ENCODE results near the gene POC1A. TPM values are rescaled to one million over a fixed set of nuclear protein-coding genes. Genes with fewer than 3 reads are reported as not detected.
"Not testable (repeated sequence)": the region's sequence is repeated elsewhere in the genome, so short reads cannot be mapped to it uniquely, and the experiment has no call there.

POC1A gene
- total RNA-seq, 1 donor from 2014 or later, result 3.7 TPM

GRCh38 chr3:52036222-52036694, 118.0 kb downstream of the POC1A start:
- Histone ChIP-seq H4K20me1 (ENCODE audit: insufficient read depth, low read length) (no peaks in the 10 kb centered on the region), H3K4me1 (ENCODE audit: insufficient read depth, low read length) (peaks cover 8% of the 10 kb centered on the region), H3K27me3 (ENCODE audit: insufficient read depth, low read length) (no peaks in the 10 kb centered on the region), H3K9ac (ENCODE audit: low read length) (no peak overlapping the region), H3K79me2 (ENCODE audit: insufficient read depth, low read length) (no peaks in the 10 kb centered on the region), H3K4me3 (ENCODE audit: insufficient read depth, low read depth, low read length) (no peak overlapping the region), H3K27ac (ENCODE audit: low read depth, low read length) (no peak overlapping the region), H3K4me2 (ENCODE audit: low read length) (no peak overlapping the region), H3K36me3 (ENCODE audit: insufficient read depth, low read length) (no peaks in the 10 kb centered on the region), H2AFZ (ENCODE audit: low read depth, low read length) (no peak overlapping the region), H3K9me3 (ENCODE audit: insufficient read depth, low read depth, low read length) (peaks cover 3% of the 10 kb centered on the region)
- peaks cover 2% of the 10 kb centered on the region for H3K36me3 Mint-ChIP-seq (ENCODE audit: low read depth, unreplicated experiment)
- H3K4me1 Mint-ChIP-seq (ENCODE audit: low read depth, unreplicated experiment), result peaks cover 2% of the 10 kb centered on the region
- H3K4me3 Mint-ChIP-seq (ENCODE audit: unreplicated experiment), result no peak overlapping the region
- no peak overlapping the region for H3K27ac Mint-ChIP-seq (ENCODE audit: unreplicated experiment)
- DNase-seq (ENCODE audit: low read depth), result no peak
- peaks cover 23% of the 10 kb centered on the region for H3K27me3 Mint-ChIP-seq (ENCODE audit: low read depth, unreplicated experiment)
- TF ChIP-seq EZH2 (IDR thresholded peaks at IDR 0.05; ENCODE audit: insufficient read depth, low read length), result no peak
- no peak for TF ChIP-seq CTCF (IDR thresholded peaks at IDR 0.05; ENCODE audit: insufficient read depth, low read depth, low read length)
- peaks cover 11% of the 10 kb centered on the region for H3K9me3 Mint-ChIP-seq (ENCODE audit: unreplicated experiment)
- no peak for FAIRE-seq

- H3K4me3 ChIP-seq (ENCODE audit: insufficient read depth, low read depth, low read length), result no peak overlapping the region
- H3K36me3 Mint-ChIP-seq (ENCODE audit: low read depth, unreplicated experiment), result peaks cover 5% of the 10 kb centered on the region
- H4K20me1 ChIP-seq (ENCODE audit: insufficient read depth, low read length), result no peaks in the 10 kb centered on the region
- no peak overlapping the region for H3K4me3 Mint-ChIP-seq (ENCODE audit: unreplicated experiment)
- no peaks in the 10 kb centered on the region for H3K4me1 Mint-ChIP-seq (ENCODE audit: low read depth, unreplicated experiment)
- H3K36me3 ChIP-seq (ENCODE audit: insufficient read depth, low read length), result no peaks in the 10 kb centered on the region
- H3K9me3 Mint-ChIP-seq (ENCODE audit: unreplicated experiment), result peaks cover 17% of the 10 kb centered on the region
- TF ChIP-seq EZH2 (IDR thresholded peaks at IDR 0.05; ENCODE audit: insufficient read depth, low read length) (no peak), CTCF (IDR thresholded peaks at IDR 0.05; ENCODE audit: insufficient read depth, low read depth, low read length) (no peak)
- no peaks in the 10 kb centered on the region for H3K27me3 ChIP-seq (ENCODE audit: insufficient read depth, low read length)
- H3K9ac ChIP-seq (ENCODE audit: low read length), result no peak overlapping the region
- peaks cover 1% of the 10 kb centered on the region for H3K4me1 ChIP-seq (ENCODE audit: insufficient read depth, low read length)
- H3K4me2 ChIP-seq (ENCODE audit: low read length), result no peak overlapping the region
- H2AFZ ChIP-seq (ENCODE audit: low read depth, low read length), result no peak overlapping the region
- peaks cover 15% of the 10 kb centered on the region for H3K27me3 Mint-ChIP-seq (ENCODE audit: low read depth, unreplicated experiment)
- FAIRE-seq, result no peak
- H3K9me3 ChIP-seq (ENCODE audit: insufficient read depth, low read depth, low read length), result peaks cover 4% of the 10 kb centered on the region
- DNase-seq (ENCODE audit: low read depth), result no peak
- H3K27ac ChIP-seq (ENCODE audit: low read depth, low read length), result no peak overlapping the region
- H3K27ac Mint-ChIP-seq (ENCODE audit: unreplicated experiment), result no peak overlapping the region
- H3K79me2 ChIP-seq (ENCODE audit: insufficient read depth, low read length), result no peaks in the 10 kb centered on the region
These were observed 119.6 kb downstream of the POC1A start for GRCh38 chr3:52034651-52035050.

GRCh38 chr3:52034212-52034611, 120.0 kb downstream of the POC1A start:
- Histone ChIP-seq H3K9me3 (ENCODE audit: insufficient read depth, low read depth, low read length) (peaks cover 4% of the 10 kb centered on the region), H3K36me3 (ENCODE audit: insufficient read depth, low read length) (no peaks in the 10 kb centered on the region), H4K20me1 (ENCODE audit: insufficient read depth, low read length) (no peaks in the 10 kb centered on the region), H3K9ac (ENCODE audit: low read length) (no peak overlapping the region), H3K27me3 (ENCODE audit: insufficient read depth, low read length) (no peaks in the 10 kb centered on the region), H3K79me2 (ENCODE audit: insufficient read depth, low read length) (no peaks in the 10 kb centered on the region), H3K4me1 (ENCODE audit: insufficient read depth, low read length) (no peaks in the 10 kb centered on the region), H3K4me2 (ENCODE audit: low read length) (no peak overlapping the region), H2AFZ (ENCODE audit: low read depth, low read length) (no peak overlapping the region), H3K27ac (ENCODE audit: low read depth, low read length) (no peak overlapping the region), H3K4me3 (ENCODE audit: insufficient read depth, low read depth, low read length) (no peak overlapping the region)
- no peak overlapping the region for H3K4me3 Mint-ChIP-seq (ENCODE audit: unreplicated experiment)
- FAIRE-seq (no peak), DNase-seq (ENCODE audit: low read depth) (no peak)
- no peak overlapping the region for H3K27ac Mint-ChIP-seq (ENCODE audit: unreplicated experiment)
- peaks cover 15% of the 10 kb centered on the region for H3K27me3 Mint-ChIP-seq (ENCODE audit: low read depth, unreplicated experiment)
- H3K36me3 Mint-ChIP-seq (ENCODE audit: low read depth, unreplicated experiment), result peaks cover 5% of the 10 kb centered on the region
- H3K4me1 Mint-ChIP-seq (ENCODE audit: low read depth, unreplicated experiment), result no peaks in the 10 kb centered on the region
- H3K9me3 Mint-ChIP-seq (ENCODE audit: unreplicated experiment), result peaks cover 17% of the 10 kb centered on the region
- TF ChIP-seq EZH2 (IDR thresholded peaks at IDR 0.05; ENCODE audit: insufficient read depth, low read length) (no peak), CTCF (IDR thresholded peaks at IDR 0.05; ENCODE audit: insufficient read depth, low read depth, low read length) (no peak)

- not testable (repeated sequence) for H3K4me3 ChIP-seq (ENCODE audit: insufficient read depth, low read depth, low read length); H3K36me3 Mint-ChIP-seq (ENCODE audit: low read depth, unreplicated experiment); H3K36me3 ChIP-seq (ENCODE audit: insufficient read depth, low read length); H2AFZ ChIP-seq (ENCODE audit: low read depth, low read length); H3K4me1 Mint-ChIP-seq (ENCODE audit: low read depth, unreplicated experiment); H3K4me3 Mint-ChIP-seq (ENCODE audit: unreplicated experiment); H3K4me2 ChIP-seq (ENCODE audit: low read length); FAIRE-seq; H3K27ac Mint-ChIP-seq (ENCODE audit: unreplicated experiment); H3K79me2 ChIP-seq (ENCODE audit: insufficient read depth, low read length); H3K9me3 ChIP-seq (ENCODE audit: insufficient read depth, low read depth, low read length); H3K27me3 ChIP-seq (ENCODE audit: insufficient read depth, low read length); DNase-seq (ENCODE audit: low read depth); H3K27ac ChIP-seq (ENCODE audit: low read depth, low read length); H4K20me1 ChIP-seq (ENCODE audit: insufficient read depth, low read length); H3K4me1 ChIP-seq (ENCODE audit: insufficient read depth, low read length); H3K9ac ChIP-seq (ENCODE audit: low read length)
- Mint-ChIP-seq H3K9me3 (ENCODE audit: unreplicated experiment) (peaks cover 17% of the 10 kb centered on the region), H3K27me3 (ENCODE audit: low read depth, unreplicated experiment) (peaks cover 15% of the 10 kb centered on the region)
These were observed 120.5 kb downstream of the POC1A start for GRCh38 chr3:52033748-52034147.
